ENCODE data around the gene PIP5K1B. TPM values are rescaled to one million over a fixed set of nuclear protein-coding genes. Genes with fewer than 3 reads are reported as not detected.

The PIP5K1B gene
- total and polyA plus RNA-seq, 10 of the 15 experiments (the other 5 are each of a cell fraction or from before 2014, with no cell fraction given), result 6.8 to 16.3 (median 10.6) TPM

GRCh38 chr9:68913054-68913453, 208.0 kb downstream of the PIP5K1B start:
- intact Hi-C loops (cut with micrococcal nuclease; ENCODE audit: unreplicated experiment), result no loop called here
- CTCF ChIA-PET, result interaction anchor here (1.6 to 2.4 kb wide), 2 partner anchors 36 to 133 kb away, joined by 3 to 11 read pairs; a partner anchor contains a TSS
- POLR2A ChIA-PET, result no interaction called here

DNA sequence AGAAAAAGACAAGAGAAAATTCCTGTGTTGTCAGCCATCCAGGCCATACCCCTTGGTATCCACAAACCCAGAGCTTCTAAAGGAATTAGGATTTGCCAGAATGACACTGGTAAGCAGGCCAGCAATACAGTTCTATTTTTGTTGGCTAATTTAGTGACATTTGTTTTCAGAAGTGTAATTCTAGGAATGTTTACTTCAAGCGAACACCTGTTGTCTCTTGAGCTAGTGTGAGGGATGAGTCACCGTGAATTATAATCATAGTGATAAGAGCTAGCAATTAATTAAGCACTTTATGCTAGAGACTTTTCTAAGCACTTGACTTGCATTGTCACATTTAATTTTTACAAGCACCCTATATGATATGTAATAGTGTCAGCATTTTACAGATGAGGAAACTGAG, 209.7 kb downstream of the PIP5K1B start:
- BruUV-seq (replicated peaks), result no TSS peak
- FAIRE-seq (no peak), ATAC-seq (no peak), DNase-seq (ENCODE audit: low read depth, low spot score) (no peak)
- H3K36me3 ChIP-seq (ENCODE audit: control insufficient read depth in 2 of 2, insufficient read depth in 2 of 2, low read length in 1 of 2), result no peaks in the 10 kb centered on the region
- RAD21 ChIA-PET (ENCODE audit: unreplicated experiment), result no interaction called here
- no peak overlapping the region for H3K9ac ChIP-seq (ENCODE audit: control insufficient read depth, insufficient read depth, low read length)
- H3K4me2 ChIP-seq (ENCODE audit: control insufficient read depth, insufficient read depth), result no peak overlapping the region
- no peak overlapping the region for H2AFZ ChIP-seq (ENCODE audit: control insufficient read depth, low read depth, low read length)
- no peaks in the 10 kb centered on the region for H3K79me2 ChIP-seq (ENCODE audit: control insufficient read depth, insufficient read depth, low read length)
- H3K27me3 ChIP-seq (replicated peaks in 1 of 2; ENCODE audit: control insufficient read depth in 2 of 2, insufficient read depth in 2 of 2, low read length in 1 of 2), result no peaks in the 10 kb centered on the region
- peaks cover 27% of the 10 kb centered on the region for H3K4me1 ChIP-seq (ENCODE audit: control insufficient read depth, insufficient read depth, low read length)
- TF ChIP-seq NFXL1 (IDR thresholded peaks at IDR 0.05; ENCODE audit: borderline replicate concordance) (no peak), ZNF217 (IDR thresholded peaks at IDR 0.05) (no peak), E2F4 (IDR thresholded peaks at IDR 0.05; ENCODE audit: low read depth, low read length) (no peak), EZH2 (IDR thresholded peaks at IDR 0.05; ENCODE audit: borderline replicate concordance, control insufficient read depth, low read depth, low read length) (no peak), SUPT20H (IDR thresholded peaks at IDR 0.05; ENCODE audit: borderline replicate concordance, control insufficient read depth, low read depth, low read length) (no peak), SMC3 (IDR thresholded peaks at IDR 0.05; ENCODE audit: borderline replicate concordance, low read length) (no peak)
- TF ChIP-seq, protein P1, sequence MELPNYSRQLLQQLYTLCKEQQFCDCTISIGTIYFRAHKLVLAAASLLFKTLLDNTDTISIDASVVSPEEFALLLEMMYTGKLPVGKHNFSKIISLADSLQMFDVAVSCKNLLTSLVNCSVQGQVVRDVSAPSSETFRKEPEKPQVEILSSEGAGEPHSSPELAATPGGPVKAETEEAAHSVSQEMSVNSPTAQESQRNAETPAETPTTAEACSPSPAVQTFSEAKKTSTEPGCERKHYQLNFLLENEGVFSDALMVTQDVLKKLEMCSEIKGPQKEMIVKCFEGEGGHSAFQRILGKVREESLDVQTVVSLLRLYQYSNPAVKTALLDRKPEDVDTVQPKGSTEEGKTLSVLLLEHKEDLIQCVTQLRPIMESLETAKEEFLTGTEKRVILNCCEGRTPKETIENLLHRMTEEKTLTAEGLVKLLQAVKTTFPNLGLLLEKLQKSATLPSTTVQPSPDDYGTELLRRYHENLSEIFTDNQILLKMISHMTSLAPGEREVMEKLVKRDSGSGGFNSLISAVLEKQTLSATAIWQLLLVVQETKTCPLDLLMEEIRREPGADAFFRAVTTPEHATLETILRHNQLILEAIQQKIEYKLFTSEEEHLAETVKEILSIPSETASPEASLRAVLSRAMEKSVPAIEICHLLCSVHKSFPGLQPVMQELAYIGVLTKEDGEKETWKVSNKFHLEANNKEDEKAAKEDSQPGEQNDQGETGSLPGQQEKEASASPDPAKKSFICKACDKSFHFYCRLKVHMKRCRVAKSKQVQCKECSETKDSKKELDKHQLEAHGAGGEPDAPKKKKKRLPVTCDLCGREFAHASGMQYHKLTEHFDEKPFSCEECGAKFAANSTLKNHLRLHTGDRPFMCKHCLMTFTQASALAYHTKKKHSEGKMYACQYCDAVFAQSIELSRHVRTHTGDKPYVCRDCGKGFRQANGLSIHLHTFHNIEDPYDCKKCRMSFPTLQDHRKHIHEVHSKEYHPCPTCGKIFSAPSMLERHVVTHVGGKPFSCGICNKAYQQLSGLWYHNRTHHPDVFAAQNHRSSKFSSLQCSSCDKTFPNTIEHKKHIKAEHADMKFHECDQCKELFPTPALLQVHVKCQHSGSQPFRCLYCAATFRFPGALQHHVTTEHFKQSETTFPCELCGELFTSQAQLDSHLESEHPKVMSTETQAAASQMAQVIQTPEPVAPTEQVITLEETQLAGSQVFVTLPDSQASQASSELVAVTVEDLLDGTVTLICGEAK (IDR thresholded peaks at IDR 0.05; ENCODE audit: borderline replicate concordance), result no peak
- H4K20me1 ChIP-seq (ENCODE audit: control insufficient read depth, insufficient read depth), result no peaks in the 10 kb centered on the region
- in situ Hi-C loops (cut with MboI) (no loop called here), intact Hi-C loops (cut with micrococcal nuclease; ENCODE audit: unreplicated experiment) (loop anchor here (5.0 kb wide), 1 partner anchor 83 kb away; no protein-coding TSS in a partner anchor)
- POLR2A ChIA-PET, result no interaction called here
- H3K9me3 ChIP-seq (replicated peaks; ENCODE audit: control insufficient read depth, insufficient read depth, low read length), result no peaks in the 10 kb centered on the region
- 98% methylated on average over 2 of the region's 2 CpGs for WGBS (ENCODE audit: insufficient coverage, insufficient replicate concordance, low lambda C conversion rate, missing lambda C conversion rate)
- H3K4me3 ChIP-seq, result no peak overlapping the region
- SMC1A ChIA-PET (ENCODE audit: uncharacterized antibody, unreplicated experiment), result interaction anchor here (1.5 to 2.4 kb wide), 2 partner anchors 10 to 33 kb away, joined by 3 to 6 read pairs; no protein-coding TSS in a partner anchor
- CTCF ChIA-PET, result interaction anchor here (0.6 kb wide), 1 partner anchor 329 kb away, joined by 3 read pairs; no protein-coding TSS in a partner anchor
- H3K27ac ChIP-seq (ENCODE audit: control insufficient read depth, insufficient read depth), result no peak overlapping the region

More at GRCh38 chr9:68913054-68913453, 208.0 kb downstream of the PIP5K1B start:
- Histone ChIP-seq H3K9ac (ENCODE audit: control insufficient read depth, insufficient read depth, low read length) (no peak overlapping the region), H3K4me2 (ENCODE audit: control insufficient read depth, insufficient read depth) (no peak overlapping the region), H3K27ac (ENCODE audit: control insufficient read depth, insufficient read depth) (no peak overlapping the region), H3K4me3 (no peak overlapping the region), H3K36me3 (ENCODE audit: control insufficient read depth in 2 of 2, insufficient read depth in 2 of 2, low read length in 1 of 2) (no peaks in the 10 kb centered on the region), H3K27me3 (replicated peaks in 1 of 2; ENCODE audit: control insufficient read depth in 2 of 2, insufficient read depth in 2 of 2, low read length in 1 of 2) (no peaks in the 10 kb centered on the region), H2AFZ (ENCODE audit: control insufficient read depth, low read depth, low read length) (no peak overlapping the region), H4K20me1 (ENCODE audit: control insufficient read depth, insufficient read depth) (no peaks in the 10 kb centered on the region), H3K4me1 (ENCODE audit: control insufficient read depth, insufficient read depth, low read length) (peaks cover 16% of the 10 kb centered on the region), H3K79me2 (ENCODE audit: control insufficient read depth, insufficient read depth, low read length) (no peaks in the 10 kb centered on the region), H3K9me3 (replicated peaks; ENCODE audit: control insufficient read depth, insufficient read depth, low read length) (no peaks in the 10 kb centered on the region)
- RAD21 ChIA-PET (ENCODE audit: unreplicated experiment), result interaction anchor here (1.1 kb wide), 1 partner anchor 14 kb away, joined by 3 read pairs; no protein-coding TSS in a partner anchor
- no TSS peak for BruUV-seq (replicated peaks)
- TF ChIP-seq SREBF2 (IDR thresholded peaks at IDR 0.05; ENCODE audit: low read length), result no peak
- TF ChIP-seq, protein P2, sequence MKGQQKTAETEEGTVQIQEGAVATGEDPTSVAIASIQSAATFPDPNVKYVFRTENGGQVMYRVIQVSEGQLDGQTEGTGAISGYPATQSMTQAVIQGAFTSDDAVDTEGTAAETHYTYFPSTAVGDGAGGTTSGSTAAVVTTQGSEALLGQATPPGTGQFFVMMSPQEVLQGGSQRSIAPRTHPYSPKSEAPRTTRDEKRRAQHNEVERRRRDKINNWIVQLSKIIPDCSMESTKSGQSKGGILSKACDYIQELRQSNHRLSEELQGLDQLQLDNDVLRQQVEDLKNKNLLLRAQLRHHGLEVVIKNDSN (IDR thresholded peaks at IDR 0.05; ENCODE audit: borderline replicate concordance, extremely low read length, insufficient read depth, low read depth, low read length), result no peak
- no peak for TF ChIP-seq EZH2 (IDR thresholded peaks at IDR 0.05; ENCODE audit: borderline replicate concordance, control insufficient read depth, low read depth, low read length)
- TF ChIP-seq FOXK2 (IDR thresholded peaks at IDR 0.05), result no peak
- in situ Hi-C loops (cut with MboI), result no loop called here
- FAIRE-seq, result no peak
- SMC1A ChIA-PET (ENCODE audit: uncharacterized antibody, unreplicated experiment), result interaction anchor here (1.3 to 2.4 kb wide), 4 partner anchors 8 to 81 kb away, joined by 3 to 6 read pairs (median 4); no protein-coding TSS in a partner anchor
- DNase-seq (ENCODE audit: low read depth, low spot score), result no peak
- no peak for ATAC-seq
- 58% methylated on average over 1 of the region's 1 CpG for WGBS (ENCODE audit: insufficient coverage, insufficient replicate concordance, low lambda C conversion rate, missing lambda C conversion rate)
